PC-3 (cell line): ENCODE results near the gene COPS3. TPM values are rescaled to one million over a fixed set of nuclear protein-coding genes. Genes with fewer than 3 reads are reported as not detected.

Experiments used
- ATAC-seq: fragments of 200-7000 bp; cut with Tn5 transposase; 2 replicates; pipeline ENCODE4 v1.9.1; 2020; ENCODE audit warnings: mild to moderate bottlenecking, moderate library complexity
- BruUV-seq: library from RNA; stranded (reverse); fragments of 400-500 nt; replicated peaks from 2 replicates; lab custom pipeline; 2021; lab: Mats Ljungman, UMichigan
- CTCF ChIA-PET: fragments of 300-600 bp; sonication (Branson Sonifier 250); formaldehyde crosslinking; loops from one replicate; lab custom pipeline; 2022; ENCODE audit warnings: antibody characterized with exemption; lab: Charles Lee
- POLR2A ChIA-PET: fragments of 300-600 bp; sonication (Branson Sonifier 250); formaldehyde crosslinking; loops from one replicate; lab custom pipeline; 2022; ENCODE audit warnings: antibody characterized with exemption; ENCODE audit not compliant: unreplicated experiment; lab: Charles Lee
- DNase-seq: peaks from one replicate; pipeline ENCODE4 v3.0.0-alpha.2; 2015
- H2AFZ ChIP-seq: fragments of 300-600 bp; sonication (generic); 2 replicates; pipeline ENCODE4 v1.6.0; 2016; ENCODE audit warnings: antibody characterized with exemption, low read length
- H3F3A ChIP-seq: fragments of 300-600 bp; sonication (generic); one replicate; pipeline ENCODE4 v1.6.0; 2017; ENCODE audit warnings: antibody characterized with exemption, low read length, control low read depth, mild to moderate bottlenecking; ENCODE audit not compliant: unreplicated experiment
- H3K27ac ChIP-seq: fragments of 300-600 bp; sonication (generic); 2 replicates; pipeline ENCODE4 v1.5.1; 2016; ENCODE audit warnings: mild to moderate bottlenecking, low read length
- H3K27me3 ChIP-seq: fragments of 300-600 bp; sonication (generic); 2 replicates; pipeline ENCODE4 v1.6.1; 2016; ENCODE audit warnings: low read length, mixed read lengths
- H3K36me3 ChIP-seq: fragments of 300-600 bp; sonication (generic); 2 replicates; pipeline ENCODE4 v1.6.1; 2016; ENCODE audit warnings: low read depth, mixed run types, low read length, mixed read lengths
- H3K4me1 ChIP-seq: fragments of 300-600 bp; sonication (generic); 2 replicates; pipeline ENCODE4 v1.5.1; 2016; ENCODE audit warnings: low read length; ENCODE audit not compliant: insufficient read depth
- H3K4me2 ChIP-seq: fragments of 300-600 bp; sonication (generic); 2 replicates; pipeline ENCODE4 v1.6.0; 2016; ENCODE audit warnings: low read length
- H3K4me3 ChIP-seq: fragments of 300-600 bp; sonication (generic); 2 replicates; pipeline ENCODE4 v1.5.1; 2016; ENCODE audit warnings: mild to moderate bottlenecking, low read length, mixed read lengths
- H3K79me2 ChIP-seq: fragments of 300-600 bp; sonication (generic); 2 replicates; pipeline ENCODE4 v1.6.1; 2017; ENCODE audit warnings: low read length, mixed read lengths
- H3K9ac ChIP-seq: fragments of 300-600 bp; sonication (generic); 2 replicates; pipeline ENCODE4 v1.6.0; 2016; ENCODE audit warnings: mild to moderate bottlenecking, low read length
- H3K9me2 ChIP-seq: fragments of 300-600 bp; sonication (generic); replicated peaks from 2 replicates; pipeline ENCODE4 v1.6.1; 2016; ENCODE audit warnings: mixed run types, low read length, mixed read lengths
- H3K9me3 ChIP-seq: fragments of 300-600 bp; sonication (generic); 2 replicates; pipeline ENCODE4 v1.6.1; 2016; ENCODE audit warnings: low read length, mixed read lengths
- H4K20me1 ChIP-seq: fragments of 300-600 bp; sonication (generic); 2 replicates; pipeline ENCODE4 v1.6.1; 2016; ENCODE audit warnings: low read length, mixed read lengths
- EZH2 ChIP-seq: fragments of 300-600 bp; sonication (generic); IDR thresholded peaks from one replicate; pipeline ENCODE4 v1.6.1; 2017; ENCODE audit warnings: antibody characterized with exemption, mild to moderate bottlenecking, low read length; ENCODE audit not compliant: unreplicated experiment
- EZH2phosphoT487 ChIP-seq: fragments of 300-600 bp; sonication (generic); IDR thresholded peaks from 2 replicates; pipeline ENCODE4 v1.6.1; 2018; ENCODE audit warnings: mild to moderate bottlenecking, antibody characterized with exemption, low read length, borderline replicate concordance
- intact Hi-C: fragments of 100-400 bp; cut with micrococcal nuclease; formaldehyde crosslinking; loops from 2 replicates; pipeline ENCODE4 v1.9.0; 2023
- total RNA-seq: library from RNA; depleted of rRNA; stranded (reverse); fragments of >200 nt; gene quantifications from 2 replicates; pipeline ENCODE4 v1.2.3, GENCODE V29; 2014
- TF ChIP-seq, protein P1 (sequence below): fragments of 300-600 bp; sonication (generic); conservative IDR thresholded peaks from 2 replicates; pipeline ENCODE4 v1.5.1; 2017; ENCODE audit warnings: antibody characterized with exemption, low read depth, mild to moderate bottlenecking, low read length

The COPS3 gene
- total RNA-seq, 1 experiment from 2014 or later: 205 TPM

DNA sequence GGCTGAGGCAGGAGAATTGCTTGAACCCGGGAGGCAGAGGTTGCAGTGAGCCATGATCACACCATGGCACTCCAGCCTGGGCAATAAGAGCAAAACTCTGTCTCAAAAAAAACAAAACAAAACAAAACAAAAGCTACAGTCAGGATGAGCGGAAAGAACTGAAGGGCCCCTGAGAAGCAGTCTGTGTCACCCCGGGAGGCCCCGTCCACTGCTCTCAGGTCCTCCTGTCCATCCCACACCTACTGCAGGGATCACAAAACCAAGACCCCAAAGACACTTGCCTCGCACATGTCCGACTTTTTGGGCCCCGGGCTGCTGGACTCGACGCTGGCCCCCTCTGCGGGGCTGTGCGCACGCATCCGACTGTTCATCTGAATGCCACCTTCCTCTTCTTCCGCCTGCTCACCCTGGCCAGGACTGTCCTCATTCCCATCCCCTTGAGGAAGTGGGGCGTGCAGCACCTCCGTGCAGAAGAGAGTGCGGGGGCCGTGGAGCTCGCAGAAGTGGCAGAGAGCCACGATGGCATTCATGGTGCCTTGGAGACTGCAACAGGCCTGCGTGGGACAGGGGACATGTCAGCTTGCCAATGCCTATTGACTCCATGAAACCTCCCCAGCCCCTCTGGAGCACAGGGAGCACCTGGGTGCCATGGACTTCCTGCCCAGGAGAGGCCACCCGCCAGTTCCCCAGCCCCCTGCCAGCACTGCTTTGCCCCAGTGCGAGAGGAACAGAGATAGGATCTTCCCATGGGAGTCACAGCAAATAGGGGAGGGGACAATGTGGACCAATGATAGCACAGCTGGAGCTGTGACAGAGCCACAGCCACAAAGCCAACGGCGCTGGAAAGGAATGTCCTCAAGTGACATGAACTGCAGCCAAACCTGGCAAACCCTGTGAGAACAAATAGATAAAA lies 53.2 kb downstream of the COPS3 start:
- CTCF ChIA-PET: no interaction called here

DNA sequence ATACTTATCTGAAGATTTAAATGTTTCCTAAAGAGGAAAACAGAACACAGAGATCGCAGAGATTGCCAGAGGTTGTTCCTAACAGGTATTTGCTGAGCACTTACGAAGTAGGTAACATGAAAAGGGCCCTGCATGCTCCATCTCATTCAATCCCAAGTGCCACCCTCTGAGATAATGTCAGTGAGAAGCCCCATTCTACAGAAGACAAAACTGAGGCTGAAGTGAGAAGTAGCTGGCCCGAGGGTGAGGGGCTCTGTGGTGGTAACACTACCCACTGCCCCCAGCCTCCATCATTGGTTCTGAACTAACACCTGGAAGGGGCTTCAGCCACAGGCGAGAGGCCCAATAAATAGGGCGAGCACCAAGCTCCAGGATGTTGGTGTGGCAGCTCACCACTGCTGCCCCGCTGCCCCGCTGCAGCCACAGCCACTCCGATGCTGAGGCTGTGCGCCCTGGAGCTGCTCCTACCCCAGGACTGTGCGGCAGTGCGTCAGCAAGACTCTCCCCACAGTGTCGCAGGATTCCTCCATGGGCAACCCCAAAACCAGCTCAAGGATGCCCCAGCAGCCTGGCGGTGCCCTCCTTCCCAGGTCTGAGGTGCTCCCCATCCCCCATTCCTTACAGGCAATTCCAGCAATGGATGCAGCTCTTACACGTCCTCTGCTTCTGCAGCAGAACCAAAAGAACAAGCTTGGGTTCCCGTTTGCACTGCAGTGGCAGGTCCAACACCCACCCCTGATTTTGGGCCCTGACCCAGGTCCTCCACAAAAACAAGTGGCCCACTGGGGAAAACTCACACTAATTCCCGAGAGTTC lies 54.4 kb downstream of the COPS3 start:
- intact Hi-C loops: no loop called here
- no peaks in the 10 kb centered on the region for H4K20me1 ChIP-seq
- CTCF ChIA-PET: no interaction called here
- no TSS peak for BruUV-seq
- ATAC-seq (no peak), DNase-seq (no peak)
- TF ChIP-seq, protein P1, sequence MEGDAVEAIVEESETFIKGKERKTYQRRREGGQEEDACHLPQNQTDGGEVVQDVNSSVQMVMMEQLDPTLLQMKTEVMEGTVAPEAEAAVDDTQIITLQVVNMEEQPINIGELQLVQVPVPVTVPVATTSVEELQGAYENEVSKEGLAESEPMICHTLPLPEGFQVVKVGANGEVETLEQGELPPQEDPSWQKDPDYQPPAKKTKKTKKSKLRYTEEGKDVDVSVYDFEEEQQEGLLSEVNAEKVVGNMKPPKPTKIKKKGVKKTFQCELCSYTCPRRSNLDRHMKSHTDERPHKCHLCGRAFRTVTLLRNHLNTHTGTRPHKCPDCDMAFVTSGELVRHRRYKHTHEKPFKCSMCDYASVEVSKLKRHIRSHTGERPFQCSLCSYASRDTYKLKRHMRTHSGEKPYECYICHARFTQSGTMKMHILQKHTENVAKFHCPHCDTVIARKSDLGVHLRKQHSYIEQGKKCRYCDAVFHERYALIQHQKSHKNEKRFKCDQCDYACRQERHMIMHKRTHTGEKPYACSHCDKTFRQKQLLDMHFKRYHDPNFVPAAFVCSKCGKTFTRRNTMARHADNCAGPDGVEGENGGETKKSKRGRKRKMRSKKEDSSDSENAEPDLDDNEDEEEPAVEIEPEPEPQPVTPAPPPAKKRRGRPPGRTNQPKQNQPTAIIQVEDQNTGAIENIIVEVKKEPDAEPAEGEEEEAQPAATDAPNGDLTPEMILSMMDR: no peak
- TF ChIP-seq EZH2phosphoT487 (no peak), EZH2 (no peak)
- H3K4me2 ChIP-seq: no peak overlapping the region
- no peak overlapping the region for H3K4me3 ChIP-seq
- no peaks in the 10 kb centered on the region for H3K27me3 ChIP-seq
- no peak overlapping the region for H2AFZ ChIP-seq
- POLR2A ChIA-PET: no interaction called here
- no peak overlapping the region for H3K9ac ChIP-seq
- H3K27ac ChIP-seq: no peak overlapping the region
- H3K4me1 ChIP-seq: no peaks in the 10 kb centered on the region
- no peaks in the 10 kb centered on the region for H3F3A ChIP-seq
- no peaks in the 10 kb centered on the region for H3K9me2 ChIP-seq
- H3K79me2 ChIP-seq: no peaks in the 10 kb centered on the region; the same call in 1 of the 2 replicates
- peaks cover 62% of the 10 kb centered on the region for H3K36me3 ChIP-seq
- H3K9me3 ChIP-seq: no peaks in the 10 kb centered on the region

More for the DNA sequence above, 53.2 kb downstream of the COPS3 start:
- POLR2A ChIA-PET: no interaction called here
- Histone ChIP-seq H3K9me3 (no peaks in the 10 kb centered on the region), H3K4me3 (no peak overlapping the region), H3K79me2 (peaks cover 7% of the 10 kb centered on the region), H3K27ac (no peak overlapping the region), H3K4me1 (no peaks in the 10 kb centered on the region), H3K4me2 (no peak overlapping the region), H2AFZ (no peak overlapping the region), H3K36me3 (peaks cover 57% of the 10 kb centered on the region), H3K9ac (no peak overlapping the region), H3F3A (no peaks in the 10 kb centered on the region), H4K20me1 (no peaks in the 10 kb centered on the region), H3K9me2 (no peaks in the 10 kb centered on the region), H3K27me3 (no peaks in the 10 kb centered on the region)
- intact Hi-C loops: no loop called here
- TF ChIP-seq, protein P1: no peak
- TF ChIP-seq EZH2: no peak
- no peak for TF ChIP-seq EZH2phosphoT487
- no TSS peak for BruUV-seq
- ATAC-seq (no peak), DNase-seq (no peak)
